HG03108 (cell line): Measurements from ENCODE around the gene PLCB2.

Experiments used
- ATAC-seq: cut with Tn5 transposase; IDR thresholded peaks from one replicate; pipeline ENCODE4 v1.9.1; 2021; ENCODE audit warnings: moderate library complexity; ENCODE audit not compliant: unreplicated experiment

The PLCB2 gene

DNA sequence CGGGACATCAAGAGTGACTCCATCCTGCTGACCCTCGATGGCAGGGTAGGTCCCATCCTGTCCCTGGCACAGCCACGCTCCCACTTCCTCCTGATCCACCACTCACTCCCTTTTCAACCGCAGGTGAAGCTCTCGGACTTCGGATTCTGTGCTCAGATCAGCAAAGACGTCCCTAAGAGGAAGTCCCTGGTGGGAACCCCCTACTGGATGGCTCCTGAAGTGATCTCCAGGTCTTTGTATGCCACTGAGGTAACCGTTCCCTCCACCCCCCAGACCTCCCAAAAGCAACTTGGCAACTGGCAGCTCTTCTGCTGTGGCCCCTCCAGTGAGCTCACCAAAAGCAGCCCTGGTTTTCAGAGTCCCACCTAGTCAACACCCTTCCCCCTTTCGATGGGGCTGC, 34.3 kb downstream of the PLCB2 start:
- ATAC-seq, result no peak

DNA sequence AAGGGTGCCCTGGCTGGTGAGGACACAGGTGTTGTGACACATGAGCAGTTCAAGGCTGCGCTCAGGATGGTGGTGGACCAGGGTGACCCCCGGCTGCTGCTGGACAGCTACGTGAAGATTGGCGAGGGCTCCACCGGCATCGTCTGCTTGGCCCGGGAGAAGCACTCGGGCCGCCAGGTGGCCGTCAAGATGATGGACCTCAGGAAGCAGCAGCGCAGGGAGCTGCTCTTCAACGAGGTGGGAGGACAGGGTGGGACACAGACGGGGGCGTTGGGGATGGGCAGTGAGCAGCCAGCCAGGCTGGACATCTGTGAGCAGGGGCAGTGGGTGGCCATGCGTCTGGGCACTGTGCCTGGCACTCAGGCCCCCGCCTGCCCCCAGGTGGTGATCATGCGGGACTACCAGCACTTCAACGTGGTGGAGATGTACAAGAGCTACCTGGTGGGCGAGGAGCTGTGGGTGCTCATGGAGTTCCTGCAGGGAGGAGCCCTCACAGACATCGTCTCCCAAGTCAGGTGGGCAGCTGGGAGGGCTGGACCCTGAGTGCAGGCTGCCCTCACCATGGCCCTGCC, 35.2 kb downstream of the PLCB2 start:
- ATAC-seq, result no peak

DNA sequence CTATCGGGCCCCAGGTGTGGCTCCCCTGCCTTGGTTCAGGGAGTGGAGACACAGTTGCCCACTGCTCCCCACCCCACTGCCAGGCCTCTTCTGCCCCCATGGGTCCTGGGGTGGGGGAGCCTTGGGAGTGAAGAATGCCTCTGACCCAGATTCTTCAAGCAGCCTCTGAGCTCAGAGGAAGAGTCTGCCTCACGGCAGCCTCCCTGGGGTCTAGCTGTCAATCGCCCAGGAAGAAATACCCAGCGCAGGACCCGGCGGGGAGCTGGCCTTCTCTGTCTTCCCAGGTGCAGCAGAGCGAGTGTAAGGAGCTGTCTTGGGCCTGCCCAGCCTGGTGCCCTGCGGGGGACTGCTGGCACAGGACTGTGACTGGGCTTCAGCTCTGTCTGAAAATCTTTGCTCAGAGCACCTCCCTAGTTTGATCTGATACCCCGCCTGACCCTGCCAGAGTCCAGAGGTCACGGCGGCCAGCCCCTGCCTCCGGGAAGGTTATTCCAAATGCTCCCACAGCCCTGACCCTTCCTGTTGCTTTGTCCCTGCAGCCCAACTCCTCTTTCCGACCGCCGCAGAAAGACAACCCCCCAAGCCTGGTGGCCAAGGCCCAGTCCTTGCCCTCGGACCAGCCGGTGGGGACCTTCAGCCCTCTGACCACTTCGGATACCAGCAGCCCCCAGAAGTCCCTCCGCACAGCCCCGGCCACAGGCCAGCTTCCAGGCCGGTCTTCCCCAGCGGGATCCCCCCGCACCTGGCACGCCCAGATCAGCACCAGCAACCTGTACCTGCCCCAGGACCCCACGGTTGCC, 35.9 kb downstream of the PLCB2 start:
- no peak for ATAC-seq

DNA sequence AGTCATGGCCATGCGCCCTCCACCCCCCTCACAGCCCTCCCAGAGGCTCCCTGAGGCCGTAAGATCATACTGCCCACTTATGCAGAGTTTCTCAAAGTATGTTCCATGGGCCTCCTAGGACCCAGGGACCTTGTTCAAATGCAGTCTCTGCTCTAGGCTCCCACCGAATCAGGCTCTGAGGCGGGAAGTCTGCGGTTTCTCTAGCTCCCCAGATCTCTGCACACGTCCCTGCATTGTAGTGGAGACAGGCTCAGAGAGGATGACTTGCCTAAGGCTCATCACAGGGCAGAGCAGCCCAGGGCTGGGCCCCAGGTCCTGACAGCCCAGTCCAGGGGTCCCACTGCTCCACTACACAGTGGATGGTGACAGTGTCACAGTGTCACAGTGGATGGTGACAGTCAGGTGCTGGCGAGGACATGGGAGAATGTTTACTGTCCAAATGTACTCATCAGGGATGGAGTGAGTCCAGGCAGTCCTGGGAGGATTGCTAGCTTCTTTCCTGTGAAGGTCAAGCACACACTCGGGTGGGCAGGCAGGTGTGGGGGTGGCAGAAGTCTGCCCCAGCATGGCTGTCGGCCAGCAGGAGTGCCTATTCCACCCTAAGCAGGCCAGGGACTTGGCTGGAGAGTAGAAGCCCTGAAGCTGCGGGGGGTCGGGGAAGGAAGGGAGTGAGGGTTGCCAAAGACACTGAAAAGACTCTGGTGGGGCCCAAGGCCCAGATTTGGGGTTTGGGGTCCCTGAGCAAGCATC, 37.3 kb downstream of the PLCB2 start:
- no peak for ATAC-seq

DNA sequence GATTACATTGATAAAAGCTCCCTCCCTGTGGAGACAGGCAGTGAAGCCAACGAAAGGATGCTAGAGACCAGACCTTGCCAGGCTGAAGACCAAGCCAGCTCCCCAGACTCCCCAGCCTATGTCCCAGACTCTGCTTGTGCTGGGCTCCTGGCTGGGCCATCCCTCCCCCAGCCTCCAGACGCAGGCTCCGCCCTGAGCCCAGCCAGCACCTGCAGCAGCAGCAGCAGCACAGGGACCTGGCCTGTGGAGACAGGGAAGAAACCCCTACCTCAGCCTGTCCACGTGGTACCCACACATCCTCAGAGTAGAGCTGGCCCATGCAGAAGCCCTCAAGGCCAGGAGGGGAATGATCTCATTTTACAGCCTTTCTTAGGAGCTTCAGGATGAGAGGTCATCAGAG, 38.1 kb downstream of the PLCB2 start:
- no peak for ATAC-seq

GRCh38 chr15:40267670-40268069, 40.1 kb downstream of the PLCB2 start:
- no peak for ATAC-seq

- no peak for ATAC-seq
These were observed 40.9 kb downstream of the PLCB2 start for GRCh38 chr15:40266828-40267304.

- no peak for ATAC-seq
These were observed 41.9 kb downstream of the PLCB2 start for GRCh38 chr15:40265875-40266274.

DNA sequence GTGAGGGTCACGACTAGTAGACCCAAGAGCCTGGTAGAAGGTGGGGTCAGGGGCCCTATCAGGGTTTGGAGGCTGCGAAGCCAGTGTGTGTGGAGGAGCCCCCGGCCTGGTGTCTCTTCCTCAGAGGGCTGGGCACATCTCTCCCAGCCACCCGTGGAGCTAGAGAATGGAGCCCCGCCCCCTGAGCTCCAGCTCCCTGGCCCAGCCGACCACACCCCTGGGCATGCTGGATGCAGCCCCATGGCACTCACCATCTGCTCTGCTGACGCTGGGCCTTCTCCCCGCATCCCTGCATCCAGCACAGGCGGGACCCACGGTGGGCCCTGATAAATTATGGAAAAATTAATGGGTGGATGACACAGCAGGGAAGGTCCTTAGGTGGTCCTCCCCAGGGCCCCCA, 42.4 kb downstream of the PLCB2 start:
- ATAC-seq, result no peak

DNA sequence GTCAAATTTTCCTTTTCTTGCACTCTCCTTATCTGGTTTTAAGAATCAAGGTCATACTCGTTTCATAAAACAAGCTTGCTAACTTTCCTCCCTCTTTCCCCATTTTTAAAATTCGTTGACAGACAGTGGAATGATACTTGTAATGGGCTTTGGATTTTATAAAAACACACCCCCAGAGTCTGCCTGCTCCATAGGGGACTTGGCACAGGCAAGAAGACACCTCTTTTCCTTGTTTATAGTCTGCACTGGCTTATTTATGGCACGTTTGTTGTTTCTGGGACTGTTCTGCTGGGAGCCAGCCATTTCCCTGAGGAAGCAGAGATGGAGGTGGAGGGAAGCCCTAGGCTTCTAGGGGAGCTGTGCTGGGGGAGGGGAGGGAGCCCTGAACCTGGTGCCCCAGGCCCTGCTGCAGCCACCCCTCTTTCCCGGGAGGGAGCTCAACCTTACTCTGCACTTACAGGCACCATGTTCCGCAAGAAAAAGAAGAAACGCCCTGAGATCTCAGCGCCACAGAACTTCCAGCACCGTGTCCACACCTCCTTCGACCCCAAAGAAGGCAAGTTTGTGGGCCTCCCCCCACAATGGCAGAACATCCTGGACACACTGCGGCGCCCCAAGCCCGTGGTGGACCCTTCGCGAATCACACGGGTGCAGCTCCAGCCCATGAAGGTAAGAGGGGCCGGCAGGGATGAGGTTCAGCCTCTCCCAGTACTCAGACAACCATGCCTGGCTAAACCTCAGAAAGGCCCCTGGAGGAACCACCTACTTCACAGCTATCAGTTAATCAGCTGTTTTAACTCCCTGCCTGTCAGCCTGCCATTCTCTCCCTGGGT, 43.2 kb downstream of the PLCB2 start:
- ATAC-seq, result no peak

DNA sequence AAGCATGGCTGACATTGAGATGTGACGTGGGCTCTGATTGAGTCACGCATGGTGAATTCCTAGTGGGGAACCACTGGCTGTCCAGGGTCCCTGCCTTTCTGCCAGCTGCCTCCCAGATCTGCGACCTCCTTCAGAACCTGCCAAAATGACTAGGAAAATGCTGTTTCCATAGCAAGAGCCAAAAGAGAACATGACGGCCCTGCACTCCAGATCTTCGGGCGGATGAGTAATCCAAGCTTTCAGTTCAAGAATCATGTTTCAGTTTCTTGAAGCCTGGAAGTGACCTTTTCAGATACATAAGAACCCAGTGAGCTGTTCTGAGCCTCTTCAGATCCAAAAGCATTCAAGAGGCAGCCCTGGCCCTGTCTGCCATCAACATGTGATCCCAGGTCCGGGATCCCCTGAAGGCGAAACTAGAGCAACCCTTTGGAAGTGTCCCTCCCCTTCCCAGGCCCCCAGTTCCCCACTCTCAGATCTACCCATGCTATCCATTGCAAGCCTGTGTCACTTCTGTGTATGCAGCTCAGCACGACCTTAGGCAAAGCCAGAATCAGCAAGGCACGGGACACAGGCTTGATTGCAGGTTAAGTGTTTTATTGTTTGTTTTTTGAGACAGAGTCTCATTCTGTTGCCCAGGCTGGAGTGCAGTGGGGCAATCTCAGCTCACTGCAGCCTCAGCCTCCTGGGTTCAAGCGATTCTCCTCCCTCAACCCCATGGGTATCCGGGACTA, 44.5 kb downstream of the PLCB2 start:
- no peak for ATAC-seq

DNA sequence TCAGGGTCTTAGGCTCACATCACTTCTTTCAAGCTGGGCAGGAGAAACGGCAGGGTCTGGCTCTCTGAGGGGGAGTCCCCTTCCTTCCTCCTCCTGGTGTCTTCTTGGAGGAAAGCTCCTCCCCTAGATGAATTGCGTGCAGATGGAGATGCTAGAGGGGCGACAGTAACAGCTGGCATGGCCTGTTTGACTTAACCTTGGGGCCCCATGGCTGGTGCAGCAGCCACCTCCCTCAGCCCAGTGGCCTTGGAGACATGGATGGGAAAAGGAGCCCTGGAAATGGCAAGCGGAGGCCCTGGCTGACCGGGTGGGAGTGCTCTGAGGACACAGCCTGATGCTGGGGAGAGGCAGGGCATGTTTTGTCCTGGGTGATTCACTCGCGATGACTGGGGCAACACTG, 48.7 kb downstream of the PLCB2 start:
- no peak for ATAC-seq

DNA sequence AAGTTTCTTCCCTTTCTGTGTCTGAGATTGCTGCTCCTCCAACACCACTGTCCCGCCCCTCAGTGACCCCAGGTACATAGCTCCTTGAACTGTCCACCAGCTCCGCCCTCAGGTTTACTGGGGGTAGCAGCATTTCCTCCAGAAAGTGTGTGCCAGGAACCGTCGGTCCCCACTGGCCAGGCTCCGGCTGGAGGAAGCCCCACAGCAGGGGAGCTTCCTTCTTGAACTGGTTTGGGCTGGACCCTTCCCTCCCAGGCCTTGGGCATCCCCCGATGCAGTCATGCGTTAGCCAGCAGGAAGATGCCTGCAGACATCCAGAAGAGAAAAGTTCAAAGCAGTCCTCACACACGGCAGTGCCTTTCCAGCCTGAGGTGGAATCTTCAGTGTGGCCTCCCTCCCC, 49.2 kb downstream of the PLCB2 start:
- no peak for ATAC-seq

GRCh38 chr15:40257656-40258450, 49.9 kb downstream of the PLCB2 start:
- ATAC-seq, result no peak

DNA sequence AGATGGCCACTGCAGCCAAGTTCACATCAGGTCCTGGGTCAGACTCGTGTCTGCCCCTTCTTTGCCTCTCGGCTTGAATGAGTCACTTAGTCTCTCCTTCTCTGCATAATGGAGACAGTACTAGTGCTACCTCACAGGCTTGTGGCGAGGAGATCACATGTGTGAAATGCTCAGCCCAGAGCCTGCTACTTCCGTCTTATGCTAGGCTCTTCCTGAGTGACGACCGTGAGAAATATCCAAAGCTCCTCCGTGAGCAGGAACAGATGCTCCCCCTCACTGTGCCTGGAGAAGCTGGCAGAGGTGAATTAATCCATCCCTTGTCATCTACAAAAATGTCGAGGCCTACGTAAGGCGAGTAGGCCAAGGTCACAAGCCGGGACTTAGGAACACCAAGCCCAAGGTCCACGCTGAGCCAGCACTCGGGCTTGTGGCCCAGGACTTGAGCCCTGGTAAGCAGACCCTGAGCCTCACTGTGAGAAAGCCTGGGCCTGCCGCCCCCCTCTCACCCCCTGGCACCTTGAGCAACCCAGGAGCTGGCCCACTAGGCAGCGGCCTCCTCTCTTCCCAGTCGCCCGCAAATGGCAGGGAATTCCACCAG, 51.0 kb downstream of the PLCB2 start:
- ATAC-seq, result no peak

DNA sequence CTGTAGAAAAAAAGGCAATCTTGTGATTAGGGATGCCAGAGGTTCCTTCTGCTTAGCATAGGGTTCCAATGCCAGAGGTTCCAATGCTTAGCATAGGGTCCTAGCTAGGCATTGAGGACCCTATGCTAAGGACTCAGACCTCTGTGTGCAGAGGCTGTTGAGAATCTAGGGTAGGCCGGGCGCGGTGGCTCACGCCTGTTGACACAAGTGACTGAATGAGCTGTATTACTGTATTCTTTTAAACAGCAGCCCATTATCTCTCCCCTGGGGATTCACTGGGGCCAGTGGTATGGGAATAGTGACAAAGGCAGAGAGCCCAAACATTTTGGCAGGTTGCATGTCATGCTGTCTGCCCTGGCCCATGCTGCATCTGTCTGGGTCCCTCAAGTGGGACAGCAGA, 52.7 kb downstream of the PLCB2 start:
- no peak for ATAC-seq

- no peak for ATAC-seq
These were observed 53.3 kb downstream of the PLCB2 start for GRCh38 chr15:40254452-40254851.

- ATAC-seq, result no peak
These were observed 54.5 kb downstream of the PLCB2 start for GRCh38 chr15:40253167-40253790.
